Kidney epithelial cell (primary cell): ENCODE measurements around the gene KLHL11. TPM values are rescaled to one million over a fixed set of nuclear protein-coding genes. Genes with fewer than 3 reads are reported as not detected.

Experiments used
- DNase-seq: peaks from one replicate; pipeline ENCODE4 v3.0.0-alpha.2; 2010; ENCODE audit warnings: low read depth
- H3K27me3 ChIP-seq: 2 replicates; pipeline ENCODE4 v1.6.0; 2011; ENCODE audit warnings: low read length; ENCODE audit not compliant: control insufficient read depth, insufficient read depth
- H3K36me3 ChIP-seq: 2 replicates; pipeline ENCODE4 v1.5.1; 2011; ENCODE audit warnings: low read length; ENCODE audit not compliant: control insufficient read depth, insufficient read depth
- H3K4me3 ChIP-seq: 2 replicates; pipeline ENCODE4 v1.5.1; 2011; ENCODE audit warnings: low read depth, mild to moderate bottlenecking, control low read depth, low read length
- CTCF ChIP-seq: IDR thresholded peaks from 2 replicates; pipeline ENCODE4 v1.5.1; 2011; ENCODE audit warnings: mild to moderate bottlenecking, moderate library complexity, low read length, control low read depth, inconsistent platforms; ENCODE audit not compliant: insufficient read depth, poor library complexity, severe bottlenecking
- total RNA-seq: library from RNA; depleted of rRNA; stranded (reverse); fragments of >200 nt; gene quantifications from 2 replicates; pipeline ENCODE4 v1.2.3, GENCODE V29; 2015

The KLHL11 gene
- total RNA-seq, 1 donor from 2014 or later: 29.2 TPM

- Histone ChIP-seq H3K4me3 (no peak overlapping the region), H3K27me3 (no peaks in the 10 kb centered on the region), H3K36me3 (peaks cover 7% of the 10 kb centered on the region)
- DNase-seq: no peak
- no peak for TF ChIP-seq CTCF
Observed at GRCh38 chr17:41869426-41869825, 4.2 kb upstream of the KLHL11 start.

GRCh38 chr17:41868568-41868967, 3.3 kb upstream of the KLHL11 start:
- H3K27me3 ChIP-seq: no peaks in the 10 kb centered on the region
- no peak overlapping the region for H3K4me3 ChIP-seq
- no peak for DNase-seq
- H3K36me3 ChIP-seq: peaks cover 7% of the 10 kb centered on the region
- TF ChIP-seq CTCF: no peak

GRCh38 chr17:41865596-41865893, 322 bp upstream of the KLHL11 start:
- TF ChIP-seq CTCF: no peak
- Histone ChIP-seq H3K27me3 (no peaks in the 10 kb centered on the region), H3K36me3 (peaks cover 2% of the 10 kb centered on the region), H3K4me3 (peak overlapping the region; percentile 28)
- no peak for DNase-seq

GRCh38 chr17:41864498-41864835, 756 bp downstream of the KLHL11 start:
- DNase-seq: no peak
- Histone ChIP-seq H3K27me3 (no peaks in the 10 kb centered on the region), H3K36me3 (no peaks in the 10 kb centered on the region), H3K4me3 (peak overlapping the region; percentile 83)
- TF ChIP-seq CTCF: no peak

- no peak for DNase-seq
- H3K27me3 ChIP-seq: no peaks in the 10 kb centered on the region
- TF ChIP-seq CTCF: no peak
- no peaks in the 10 kb centered on the region for H3K36me3 ChIP-seq
- H3K4me3 ChIP-seq: no peak overlapping the region
Observed at GRCh38 chr17:41863074-41863848, 2.0 kb downstream of the KLHL11 start.
